GM18867 (cell line): ENCODE results near the gene LGI2.
"Not testable (repeated sequence)": the region's sequence is repeated elsewhere in the genome, so short reads cannot be mapped to it uniquely, and the experiment has no call there.

Experiments used
- ATAC-seq: cut with Tn5 transposase; IDR thresholded peaks from one replicate; pipeline ENCODE4 v1.9.1; 2021; ENCODE audit warnings: mild to moderate bottlenecking, moderate library complexity; ENCODE audit not compliant: unreplicated experiment

The LGI2 gene, protein sequence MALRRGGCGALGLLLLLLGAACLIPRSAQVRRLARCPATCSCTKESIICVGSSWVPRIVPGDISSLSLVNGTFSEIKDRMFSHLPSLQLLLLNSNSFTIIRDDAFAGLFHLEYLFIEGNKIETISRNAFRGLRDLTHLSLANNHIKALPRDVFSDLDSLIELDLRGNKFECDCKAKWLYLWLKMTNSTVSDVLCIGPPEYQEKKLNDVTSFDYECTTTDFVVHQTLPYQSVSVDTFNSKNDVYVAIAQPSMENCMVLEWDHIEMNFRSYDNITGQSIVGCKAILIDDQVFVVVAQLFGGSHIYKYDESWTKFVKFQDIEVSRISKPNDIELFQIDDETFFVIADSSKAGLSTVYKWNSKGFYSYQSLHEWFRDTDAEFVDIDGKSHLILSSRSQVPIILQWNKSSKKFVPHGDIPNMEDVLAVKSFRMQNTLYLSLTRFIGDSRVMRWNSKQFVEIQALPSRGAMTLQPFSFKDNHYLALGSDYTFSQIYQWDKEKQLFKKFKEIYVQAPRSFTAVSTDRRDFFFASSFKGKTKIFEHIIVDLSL

DNA sequence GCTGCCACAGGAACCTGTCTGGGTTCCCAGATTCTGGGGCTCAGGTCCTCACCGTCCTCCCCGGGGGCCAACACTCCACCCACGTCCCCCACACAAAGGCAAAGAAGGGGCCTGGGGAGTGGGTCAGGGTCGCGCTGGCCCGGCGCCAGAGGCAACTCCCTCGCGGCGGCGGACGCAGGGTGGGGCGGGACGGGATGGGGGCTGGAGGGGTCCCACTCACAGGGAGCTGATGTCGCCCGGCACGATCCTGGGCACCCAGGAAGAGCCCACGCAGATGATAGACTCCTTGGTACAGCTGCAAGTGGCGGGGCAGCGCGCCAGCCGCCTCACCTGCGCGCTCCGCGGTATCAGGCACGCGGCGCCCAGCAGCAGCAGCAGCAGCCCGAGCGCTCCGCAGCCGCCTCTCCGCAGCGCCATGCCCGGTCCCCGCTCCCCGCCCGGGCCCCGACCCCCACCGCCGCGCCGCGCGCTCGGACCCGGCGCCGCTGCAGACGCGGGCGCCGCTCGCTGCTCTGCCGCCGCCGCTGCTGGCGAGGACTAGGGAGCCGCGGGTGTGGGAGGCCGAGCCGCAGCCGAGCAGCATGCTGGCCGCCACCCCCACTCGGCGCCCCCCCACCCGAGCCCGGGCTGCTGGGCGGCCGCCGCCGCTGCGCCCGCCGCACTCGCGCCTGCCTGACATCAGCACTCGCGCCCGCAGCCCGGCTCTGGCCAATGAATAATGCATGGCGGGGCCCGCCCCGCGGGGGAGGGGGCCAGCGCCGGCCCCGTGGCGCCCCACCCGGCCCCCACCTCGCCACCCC lies at the start of gene LGI2:
Gene LGI2, minus strand, starts transcription at position 670 of the 800 bp plus-strand sequence. Its CDS starts 253 bp downstream, at position 417.
- no peak for ATAC-seq

DNA sequence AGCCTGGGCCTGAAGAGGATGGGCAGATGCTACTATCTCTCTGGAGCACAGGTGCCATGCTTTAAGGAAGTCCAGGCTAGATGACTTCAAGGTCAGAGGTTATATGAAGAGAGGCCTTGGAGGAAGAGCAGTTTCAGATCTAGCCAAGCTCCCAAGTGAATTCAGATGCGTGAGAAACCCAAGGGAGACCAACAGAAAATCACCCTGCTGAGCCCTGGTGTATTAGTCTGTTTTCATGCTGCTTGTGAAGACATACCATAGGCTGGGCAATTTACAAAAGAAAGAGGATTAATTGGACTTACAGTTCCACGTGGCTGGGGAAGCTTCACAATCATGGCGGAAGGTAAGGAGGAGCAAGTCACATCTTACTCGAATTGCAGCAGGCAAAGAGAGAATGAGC lies 47.8 kb upstream of the LGI2 start:
- no peak for ATAC-seq

DNA sequence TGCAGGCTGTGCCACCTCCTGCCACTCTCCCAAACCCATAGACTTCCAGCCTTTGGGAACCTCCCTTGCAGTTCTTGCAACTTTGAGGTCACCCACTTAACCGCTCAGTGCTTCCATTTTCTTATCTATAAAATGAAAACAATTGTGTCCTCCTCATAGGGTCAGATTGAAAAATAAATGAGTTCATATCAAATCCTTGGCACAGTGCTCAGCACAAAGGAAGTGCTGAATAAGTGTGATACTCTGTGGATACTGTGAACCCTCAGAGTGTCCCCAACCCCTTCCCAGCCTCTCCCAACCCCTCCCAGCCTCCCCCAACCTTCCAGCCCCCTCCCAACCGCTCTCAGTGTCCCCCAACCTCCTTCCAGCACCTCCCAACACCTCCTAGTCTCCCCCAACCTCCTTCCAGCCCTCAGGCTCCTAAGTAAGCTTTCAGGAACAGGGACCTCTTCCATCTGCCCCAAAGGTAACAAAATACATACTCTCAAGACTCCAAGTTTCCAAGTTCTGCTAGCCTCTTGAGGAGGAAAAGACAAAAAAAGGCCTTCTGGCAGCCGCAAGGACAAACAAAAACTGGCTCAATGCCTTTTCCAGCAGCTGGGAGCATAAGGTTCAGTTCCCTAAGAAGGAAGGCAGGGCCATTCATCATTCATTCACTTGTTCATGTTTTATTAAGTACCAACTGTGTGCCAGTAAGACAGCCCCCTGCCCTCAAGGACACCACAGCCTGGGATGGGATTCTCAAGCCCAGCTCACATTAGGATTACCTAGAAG lies 46.1 kb upstream of the LGI2 start:
- no peak for ATAC-seq

DNA sequence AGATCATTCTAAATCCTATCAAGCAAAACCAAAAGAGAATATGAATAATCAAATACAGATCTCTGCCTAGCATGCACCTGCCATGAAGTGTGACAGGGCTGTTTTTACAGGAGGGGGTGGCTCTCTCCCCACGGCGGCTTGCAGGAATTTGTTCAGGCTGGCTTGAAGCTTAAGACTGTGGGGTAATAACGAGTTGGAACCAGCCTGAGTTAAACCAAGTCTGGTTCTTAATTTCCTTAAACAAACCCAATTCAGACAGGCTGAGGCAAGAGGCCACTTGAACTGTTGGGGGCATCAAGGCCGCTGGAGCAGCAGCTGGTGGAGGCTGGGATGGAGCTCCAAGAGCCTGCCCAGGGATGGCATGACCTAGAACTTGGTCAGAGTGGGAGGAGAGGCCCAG lies 45.1 kb upstream of the LGI2 start:
- no peak for ATAC-seq

DNA sequence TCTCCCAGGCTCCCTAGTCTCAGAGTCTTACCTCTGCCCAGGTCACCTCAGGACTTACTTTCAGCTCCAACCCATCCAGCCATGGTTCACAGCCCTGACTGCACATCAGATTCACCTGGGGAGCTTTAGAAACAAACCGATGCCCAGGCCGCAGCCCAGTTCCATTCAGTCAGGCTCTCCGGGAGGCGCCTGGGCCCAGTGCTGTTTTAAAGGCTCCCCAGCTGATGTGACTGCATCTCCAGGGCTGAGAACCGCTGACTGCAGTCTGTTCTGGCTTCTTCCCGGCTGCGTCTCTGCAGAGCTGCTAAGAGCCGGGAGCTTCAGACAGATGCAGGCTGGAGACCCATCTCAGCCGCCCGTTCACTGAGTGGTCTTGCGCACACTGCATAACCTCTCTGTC lies 44.4 kb upstream of the LGI2 start:
- ATAC-seq: no peak

DNA sequence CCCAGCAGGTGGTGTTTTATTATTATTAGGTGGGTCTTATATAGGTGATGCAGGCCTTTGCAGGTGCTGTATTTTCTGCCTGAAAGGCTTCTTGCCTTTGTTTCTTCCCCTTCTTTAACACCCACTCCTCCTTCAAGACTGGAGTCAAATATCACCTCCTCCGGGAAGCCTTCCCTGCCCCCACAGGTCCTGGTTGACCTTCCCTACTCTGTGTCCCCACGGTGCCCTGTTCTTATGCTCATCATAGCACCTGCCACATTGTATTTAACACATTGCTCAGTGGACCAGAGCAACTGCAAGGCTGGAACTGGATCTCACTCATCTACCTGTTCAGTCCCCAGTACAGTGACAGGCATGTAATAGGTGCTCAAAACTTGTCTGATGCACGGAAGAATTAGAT lies 39.8 kb upstream of the LGI2 start:
- no peak for ATAC-seq

DNA sequence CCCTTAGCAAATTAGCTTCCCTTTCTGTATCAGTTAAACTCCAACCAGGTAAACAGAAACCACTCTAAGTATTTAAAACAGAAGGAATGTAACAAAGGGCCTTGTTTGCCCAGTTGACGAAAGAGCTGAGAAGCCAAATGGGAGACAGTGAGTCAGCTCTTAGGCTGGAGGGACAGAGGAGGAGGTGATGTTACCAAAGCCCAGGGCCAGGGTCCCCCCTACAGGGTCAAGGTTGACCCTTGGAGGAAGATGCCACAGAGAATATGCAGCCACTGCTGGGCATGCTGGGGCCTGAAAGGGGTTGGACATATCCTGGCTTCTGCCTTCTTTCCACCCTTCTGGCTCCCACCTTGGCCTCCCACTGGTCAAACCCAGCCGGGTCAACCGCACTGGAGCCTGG lies 38.3 kb upstream of the LGI2 start:
- ATAC-seq: no peak

DNA sequence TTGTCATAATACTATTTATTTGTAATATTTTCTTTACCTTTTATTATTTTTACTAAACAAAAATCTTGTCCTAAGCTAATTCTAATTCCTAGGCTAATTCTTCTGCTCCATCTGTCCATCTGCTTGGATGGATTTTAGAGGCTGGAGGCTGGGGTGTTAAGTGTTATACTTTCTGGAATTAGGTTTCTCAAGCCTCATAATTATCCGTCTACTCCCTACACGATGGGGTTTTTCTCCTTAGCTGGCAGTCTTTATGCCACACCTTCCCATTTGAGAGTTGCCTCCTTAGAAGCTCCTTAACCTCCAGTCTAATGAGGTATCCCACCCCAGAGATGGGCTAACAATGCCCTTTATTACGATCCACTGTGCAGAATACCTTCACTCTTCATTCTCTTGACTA lies 37.6 kb upstream of the LGI2 start:
- no peak for ATAC-seq

DNA sequence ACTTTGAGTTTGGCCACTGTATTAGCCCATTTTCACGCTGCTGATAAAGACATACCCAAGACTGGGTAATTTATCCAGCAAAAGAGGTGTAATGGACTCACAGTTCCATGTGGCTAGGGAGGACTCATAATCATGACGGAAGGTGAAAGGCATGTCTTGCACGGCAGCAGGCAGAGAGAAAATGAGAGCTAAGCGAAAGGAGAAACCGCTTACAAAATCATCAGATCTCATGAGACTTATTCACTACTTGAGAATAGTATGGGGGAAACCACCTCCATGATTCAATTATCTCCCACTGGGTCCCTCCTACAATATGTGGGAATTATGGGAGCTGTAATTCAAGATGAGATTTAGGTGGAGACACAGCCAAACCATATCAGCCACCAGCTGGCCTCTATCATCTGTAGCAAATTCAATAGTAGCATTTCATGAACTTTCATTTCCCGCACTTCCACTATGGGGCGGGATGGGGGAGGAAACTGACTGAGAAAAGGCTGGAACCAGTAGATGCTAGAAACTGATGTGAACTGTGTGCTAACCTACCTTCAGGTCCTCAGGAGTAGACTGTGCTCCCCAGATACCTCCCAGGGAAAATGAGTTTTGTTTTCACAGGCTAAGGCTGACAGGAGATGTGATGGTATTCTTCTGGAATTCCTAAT lies 35.3 kb upstream of the LGI2 start:
- ATAC-seq: no peak

DNA sequence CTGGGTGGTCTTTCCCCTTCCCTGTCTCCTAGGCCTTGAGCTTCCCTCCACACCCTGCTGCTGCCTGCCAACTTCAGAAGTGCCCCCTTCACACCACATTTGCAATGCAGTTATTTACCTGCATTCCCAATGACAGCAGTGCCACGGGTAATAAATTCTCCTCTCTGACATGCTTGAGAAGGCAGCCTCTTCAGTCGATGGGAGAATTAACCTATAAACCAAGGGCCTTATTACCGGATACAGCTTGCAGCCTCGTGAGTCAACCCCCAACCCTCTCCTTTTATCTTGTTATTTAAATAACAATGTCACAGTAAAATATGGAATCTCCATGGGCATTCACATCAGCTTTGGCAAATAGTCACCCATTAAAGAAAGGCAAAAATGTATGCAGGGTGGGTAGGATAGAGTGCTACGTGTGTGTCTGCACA lies 34.7 kb upstream of the LGI2 start:
- no peak for ATAC-seq

DNA sequence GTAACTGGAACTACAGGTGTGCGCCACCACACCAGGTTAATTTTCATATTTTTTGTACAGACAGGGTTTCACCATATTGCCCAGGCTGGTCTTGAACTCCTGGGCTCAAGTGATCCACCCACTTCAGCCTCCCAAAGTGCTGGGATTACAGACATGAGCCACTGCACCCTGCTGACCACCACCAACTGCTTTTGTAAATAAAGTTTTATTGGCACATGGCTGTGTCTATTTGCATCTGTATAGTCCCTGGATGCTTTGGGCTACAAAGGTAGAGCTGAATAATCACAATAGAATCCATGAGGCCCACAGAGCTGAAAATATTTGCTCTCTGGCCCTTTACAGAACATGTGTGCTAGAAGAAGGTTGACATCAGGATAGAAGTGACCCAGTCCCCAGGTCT lies 33.7 kb upstream of the LGI2 start:
- ATAC-seq: not testable (repeated sequence)

DNA sequence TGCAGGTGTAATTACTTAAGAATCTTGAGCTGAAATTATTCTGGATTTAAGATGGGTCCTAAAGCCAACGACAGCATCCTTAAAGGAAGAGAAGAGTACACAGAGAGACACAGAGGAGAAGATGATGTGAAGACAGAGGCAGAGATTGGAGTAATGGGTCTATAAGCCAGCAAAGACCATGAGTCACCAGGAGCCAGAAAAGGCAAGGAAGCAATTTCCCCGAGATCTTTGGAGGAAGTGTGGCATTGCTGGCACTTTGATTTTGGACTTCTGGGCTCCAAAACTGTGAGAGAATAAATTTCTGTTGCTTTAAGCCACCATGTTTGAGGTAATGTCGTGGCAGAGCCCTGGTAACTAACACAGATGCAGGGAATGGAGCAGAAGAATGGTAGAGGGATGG lies 32.4 kb upstream of the LGI2 start:
- ATAC-seq: no peak

DNA sequence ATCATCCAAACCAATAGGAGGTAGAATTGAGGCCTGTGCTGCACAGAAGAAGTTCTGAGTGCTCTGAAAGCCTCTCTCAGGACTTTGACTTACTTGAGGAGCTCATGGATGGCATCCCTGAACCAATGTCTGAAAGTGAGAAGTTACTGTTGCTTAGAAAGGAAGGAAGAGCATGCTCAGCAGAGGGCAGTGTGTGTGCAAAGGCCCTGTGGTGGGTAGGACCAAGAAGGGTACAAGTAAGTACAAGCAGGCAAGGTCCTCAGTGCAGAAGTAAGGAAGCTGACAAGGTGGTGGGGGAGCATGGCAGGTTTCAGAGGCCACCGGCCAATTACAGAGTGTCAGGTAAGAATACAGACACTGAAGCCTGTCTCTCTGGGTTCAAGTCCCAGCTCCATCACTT lies 31.4 kb upstream of the LGI2 start:
- no peak for ATAC-seq

DNA sequence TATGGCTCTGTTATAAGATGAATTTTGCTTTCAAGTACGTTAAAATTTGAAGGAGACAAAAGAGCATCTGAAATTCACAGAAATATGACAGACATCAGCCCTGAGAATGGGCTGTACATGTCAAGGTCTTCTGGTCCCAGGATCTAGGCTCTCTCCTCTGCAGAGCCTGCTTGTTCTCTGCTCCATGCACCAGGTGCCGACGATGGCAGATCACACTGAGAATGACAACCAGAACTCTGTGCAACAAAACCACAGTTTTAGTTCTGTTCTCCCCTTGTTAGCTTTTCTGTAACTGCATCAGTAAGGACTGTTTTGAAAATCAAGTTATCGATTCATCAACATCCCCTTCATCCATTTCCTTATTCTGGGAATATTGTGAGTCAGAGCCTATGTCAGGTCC lies 30.9 kb upstream of the LGI2 start:
- ATAC-seq: no peak

DNA sequence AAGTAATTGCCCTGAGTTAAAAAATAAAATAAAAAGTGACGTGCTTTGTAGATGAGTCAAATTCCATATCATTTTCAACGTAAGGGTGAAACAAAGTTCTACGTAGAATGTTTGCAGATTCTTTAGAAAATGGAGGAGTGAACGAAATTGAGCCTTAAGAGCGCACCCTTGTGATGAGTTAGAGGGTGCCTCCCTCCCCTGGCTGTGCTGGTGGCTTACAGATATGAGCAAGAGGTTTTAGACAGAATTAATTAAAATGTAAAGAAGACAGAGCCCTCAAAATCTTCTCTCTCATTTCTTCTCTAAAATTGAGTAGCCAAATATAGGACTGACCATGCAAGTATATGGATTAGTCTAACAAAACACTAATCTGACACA lies 30.2 kb upstream of the LGI2 start:
- no peak for ATAC-seq

DNA sequence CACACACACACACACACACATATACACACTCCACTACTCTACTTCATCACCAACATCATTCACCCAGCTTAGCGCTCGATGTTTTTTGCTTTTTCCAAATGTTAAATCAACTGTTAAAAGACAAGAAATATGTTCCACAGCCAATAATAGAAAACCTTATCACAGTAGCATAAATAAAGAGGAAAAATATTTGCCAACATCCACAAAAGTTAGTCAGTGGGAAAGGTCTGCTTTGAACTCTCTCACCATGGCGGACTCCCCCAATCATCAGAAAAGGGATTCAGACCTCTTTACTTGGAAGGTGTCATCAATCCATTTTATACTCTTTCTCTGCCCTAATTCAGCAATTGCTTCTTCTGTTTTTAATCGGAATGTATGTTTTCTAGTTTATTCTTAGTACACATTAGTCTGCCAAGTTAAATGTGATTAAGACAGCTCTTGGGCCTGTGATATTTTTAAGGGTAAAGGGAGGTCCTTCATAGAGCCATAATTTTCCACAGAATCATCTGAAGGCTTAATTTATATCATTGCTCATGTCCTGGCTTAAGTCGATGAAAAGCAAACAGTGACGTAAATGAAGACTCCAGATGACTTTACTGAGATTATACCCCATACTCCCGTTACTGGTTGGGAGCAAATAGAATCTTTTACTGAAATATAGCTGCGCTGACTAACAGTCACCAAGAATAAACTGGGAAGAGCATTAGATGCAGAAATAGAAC lies 29.7 kb upstream of the LGI2 start:
- ATAC-seq: no peak

DNA sequence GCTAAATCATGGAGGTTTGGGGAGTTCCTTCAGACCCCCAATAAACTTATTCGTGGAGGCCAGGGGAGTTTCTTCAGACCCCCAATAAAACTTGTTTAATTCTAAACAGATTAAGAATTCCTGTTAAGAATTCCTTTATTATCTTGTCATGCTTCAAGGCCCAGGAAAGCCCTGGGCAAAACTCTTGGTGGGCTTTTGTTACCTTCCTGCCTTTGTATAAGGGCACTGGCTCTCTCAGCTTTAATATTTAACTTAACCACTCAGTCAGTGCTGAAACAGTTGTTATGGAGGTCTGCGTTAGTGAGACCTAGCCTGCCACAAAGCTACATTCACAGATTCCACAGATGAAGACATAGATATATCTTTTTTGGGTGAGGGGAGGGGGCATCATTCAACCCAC lies 29.0 kb upstream of the LGI2 start:
- ATAC-seq: no peak

DNA sequence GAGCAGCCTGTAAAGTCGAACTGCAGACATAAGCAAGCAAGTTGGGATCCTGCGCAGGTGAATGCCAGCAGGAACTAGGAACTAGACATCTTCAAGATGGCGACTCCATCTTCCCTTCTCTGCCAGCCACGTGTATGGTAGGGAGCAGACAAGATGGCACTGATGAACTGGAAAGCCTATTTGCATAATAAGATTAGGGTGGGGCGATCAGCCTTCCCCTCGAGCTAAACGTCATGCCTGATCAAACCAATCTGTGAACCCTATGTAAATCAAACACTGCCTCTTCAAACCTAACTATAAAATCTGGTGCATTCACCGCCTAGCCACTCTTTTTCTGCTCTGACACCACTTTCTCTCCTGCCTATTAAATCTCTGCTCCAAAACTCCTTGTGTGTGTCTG lies 28.1 kb upstream of the LGI2 start:
- no peak for ATAC-seq

DNA sequence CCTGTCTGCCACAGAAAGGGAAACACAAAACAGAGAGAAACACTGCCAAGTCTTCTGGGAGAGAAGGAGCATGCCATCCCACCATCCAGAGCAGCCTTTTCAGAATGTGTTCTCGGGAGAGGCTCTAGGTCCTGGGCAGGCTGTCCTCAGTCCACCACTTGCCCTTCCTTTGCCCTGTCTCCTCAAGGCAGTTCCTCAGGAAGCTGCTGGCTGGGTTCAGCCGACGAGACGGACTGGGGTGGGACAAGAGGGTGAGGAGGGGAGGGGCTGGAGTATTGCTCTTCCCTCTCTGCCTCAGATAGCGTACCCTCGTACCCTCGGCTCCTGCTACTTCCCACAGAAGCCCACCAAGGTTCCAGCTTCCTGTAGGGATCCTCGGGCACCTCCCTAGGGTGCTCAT lies 26.6 kb upstream of the LGI2 start:
- ATAC-seq: no peak

DNA sequence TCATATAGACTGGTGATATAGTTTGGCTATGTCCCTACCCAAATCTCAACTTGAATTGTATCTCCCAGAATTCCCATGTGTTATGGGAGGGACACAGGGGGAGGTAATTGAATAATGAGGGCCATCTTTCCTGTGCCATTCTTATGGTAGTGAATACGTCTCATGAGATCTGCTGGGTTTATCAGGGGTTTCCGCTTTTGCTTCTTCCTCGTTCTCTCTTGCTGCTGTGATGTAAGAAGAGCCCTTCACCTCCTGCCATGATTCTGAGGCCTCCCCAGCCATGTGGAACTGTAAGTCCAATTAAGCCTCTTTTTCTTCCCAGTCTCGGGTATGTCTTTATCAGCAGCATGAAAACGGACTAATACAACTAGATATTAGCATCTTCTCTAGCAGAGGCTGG lies 21.3 kb upstream of the LGI2 start:
- ATAC-seq: not testable (repeated sequence)
